Type B pancreatic cell (in vitro differentiated cells): ENCODE results near the gene HPCAL1. TPM values are rescaled to one million over a fixed set of nuclear protein-coding genes. Genes with fewer than 3 reads are reported as not detected.

Experiments used
- DNase-seq: peaks from one replicate; pipeline ENCODE4 v3.0.0; 2021; ENCODE audit warnings: mixed read lengths; ENCODE audit not compliant: unreplicated experiment; ENCODE audit errors: extremely low spot score
- H3K27ac Mint-ChIP-seq: 2 replicates; pipeline ENCODE4 v1.8.0; 2021; ENCODE audit warnings: mild to moderate bottlenecking, mixed read lengths
- H3K27me3 Mint-ChIP-seq: 2 replicates; pipeline ENCODE4 v1.8.0; 2021; ENCODE audit warnings: mixed read lengths
- H3K36me3 Mint-ChIP-seq: 2 replicates; pipeline ENCODE4 v1.8.0; 2021; ENCODE audit warnings: mixed read lengths
- H3K4me1 Mint-ChIP-seq: one replicate; pipeline ENCODE4 v1.8.0; 2021; ENCODE audit warnings: mixed read lengths; ENCODE audit not compliant: unreplicated experiment
- H3K4me3 Mint-ChIP-seq: 2 replicates; pipeline ENCODE4 v1.8.0; 2021; ENCODE audit warnings: mild to moderate bottlenecking, mixed read lengths
- H3K9me3 Mint-ChIP-seq: 2 replicates; pipeline ENCODE4 v1.8.0; 2021; ENCODE audit warnings: mixed read lengths
- total RNA-seq: library from RNA; stranded (reverse); gene quantifications from 2 replicates; pipeline ENCODE4 v1.2.1, GENCODE V29; 2021; ENCODE audit warnings: low replicate concordance
- TF ChIP-seq, protein P1 (sequence below): fragments of 200-600 bp; sonication (generic); conservative IDR thresholded peaks from 2 replicates; pipeline ENCODE4 v1.5.0; 2021; ENCODE audit warnings: antibody characterized with exemption, mild to moderate bottlenecking

The HPCAL1 gene
- total RNA-seq, 1 donor from 2014 or later, result 17.8 TPM

DNA sequence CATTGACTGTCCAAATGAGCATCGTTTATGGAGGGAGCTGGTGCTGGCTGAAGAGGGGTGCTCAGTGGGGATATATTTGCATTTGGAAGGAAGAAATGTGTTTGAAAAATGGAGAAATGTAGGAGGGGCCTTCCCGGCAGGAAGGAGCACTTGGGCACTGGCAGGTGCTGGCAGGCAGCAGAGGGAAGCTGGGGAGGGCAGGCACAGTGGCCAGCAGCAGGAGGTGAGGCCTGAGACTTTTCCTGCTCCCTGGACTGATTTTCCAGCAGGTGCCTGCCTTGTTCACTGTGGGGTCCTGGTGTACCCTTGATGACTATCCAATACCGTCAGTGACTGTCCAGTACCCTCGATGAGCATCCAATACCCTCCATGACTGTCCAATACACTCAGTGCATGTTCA is 20.8 kb upstream of the HPCAL1 start:
- TF ChIP-seq, protein P1, sequence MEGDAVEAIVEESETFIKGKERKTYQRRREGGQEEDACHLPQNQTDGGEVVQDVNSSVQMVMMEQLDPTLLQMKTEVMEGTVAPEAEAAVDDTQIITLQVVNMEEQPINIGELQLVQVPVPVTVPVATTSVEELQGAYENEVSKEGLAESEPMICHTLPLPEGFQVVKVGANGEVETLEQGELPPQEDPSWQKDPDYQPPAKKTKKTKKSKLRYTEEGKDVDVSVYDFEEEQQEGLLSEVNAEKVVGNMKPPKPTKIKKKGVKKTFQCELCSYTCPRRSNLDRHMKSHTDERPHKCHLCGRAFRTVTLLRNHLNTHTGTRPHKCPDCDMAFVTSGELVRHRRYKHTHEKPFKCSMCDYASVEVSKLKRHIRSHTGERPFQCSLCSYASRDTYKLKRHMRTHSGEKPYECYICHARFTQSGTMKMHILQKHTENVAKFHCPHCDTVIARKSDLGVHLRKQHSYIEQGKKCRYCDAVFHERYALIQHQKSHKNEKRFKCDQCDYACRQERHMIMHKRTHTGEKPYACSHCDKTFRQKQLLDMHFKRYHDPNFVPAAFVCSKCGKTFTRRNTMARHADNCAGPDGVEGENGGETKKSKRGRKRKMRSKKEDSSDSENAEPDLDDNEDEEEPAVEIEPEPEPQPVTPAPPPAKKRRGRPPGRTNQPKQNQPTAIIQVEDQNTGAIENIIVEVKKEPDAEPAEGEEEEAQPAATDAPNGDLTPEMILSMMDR, result no peak
- Mint-ChIP-seq H3K27ac (no peak overlapping the region), H3K36me3 (no peaks in the 10 kb centered on the region), H3K27me3 (peaks cover 4% of the 10 kb centered on the region), H3K4me1 (peaks cover 14% of the 10 kb centered on the region), H3K9me3 (no peaks in the 10 kb centered on the region), H3K4me3 (no peak overlapping the region)
- DNase-seq, result no peak

DNA sequence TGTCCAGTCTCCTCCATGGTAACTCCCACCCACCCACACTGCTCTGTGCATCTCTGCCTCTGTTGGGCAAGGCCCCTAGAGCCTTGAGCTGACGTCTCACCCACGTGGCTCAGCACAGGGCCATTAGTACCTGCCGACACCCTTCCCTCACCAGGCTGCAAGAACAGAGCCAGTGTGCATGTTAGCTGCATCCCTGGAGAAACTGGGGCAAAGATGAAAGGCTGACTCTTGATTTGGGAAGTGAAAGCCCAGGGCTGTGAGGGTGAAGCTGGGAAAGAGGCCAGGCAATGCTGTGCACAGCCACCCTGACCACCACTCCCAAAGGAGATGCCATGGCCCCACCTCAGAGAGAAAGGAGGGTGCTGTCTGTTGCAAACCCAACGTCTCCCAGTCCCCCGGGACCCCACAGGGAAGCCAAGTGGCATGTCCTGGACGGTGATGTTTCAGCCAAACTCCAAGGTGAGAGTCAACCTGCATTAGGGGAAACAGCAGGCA is 20.0 kb upstream of the HPCAL1 start:
- Mint-ChIP-seq H3K36me3 (no peaks in the 10 kb centered on the region), H3K9me3 (no peaks in the 10 kb centered on the region), H3K27me3 (peaks cover 4% of the 10 kb centered on the region), H3K4me1 (peaks cover 14% of the 10 kb centered on the region), H3K27ac (no peak overlapping the region), H3K4me3 (no peak overlapping the region)
- TF ChIP-seq, protein P1, result no peak
- DNase-seq, result no peak

DNA sequence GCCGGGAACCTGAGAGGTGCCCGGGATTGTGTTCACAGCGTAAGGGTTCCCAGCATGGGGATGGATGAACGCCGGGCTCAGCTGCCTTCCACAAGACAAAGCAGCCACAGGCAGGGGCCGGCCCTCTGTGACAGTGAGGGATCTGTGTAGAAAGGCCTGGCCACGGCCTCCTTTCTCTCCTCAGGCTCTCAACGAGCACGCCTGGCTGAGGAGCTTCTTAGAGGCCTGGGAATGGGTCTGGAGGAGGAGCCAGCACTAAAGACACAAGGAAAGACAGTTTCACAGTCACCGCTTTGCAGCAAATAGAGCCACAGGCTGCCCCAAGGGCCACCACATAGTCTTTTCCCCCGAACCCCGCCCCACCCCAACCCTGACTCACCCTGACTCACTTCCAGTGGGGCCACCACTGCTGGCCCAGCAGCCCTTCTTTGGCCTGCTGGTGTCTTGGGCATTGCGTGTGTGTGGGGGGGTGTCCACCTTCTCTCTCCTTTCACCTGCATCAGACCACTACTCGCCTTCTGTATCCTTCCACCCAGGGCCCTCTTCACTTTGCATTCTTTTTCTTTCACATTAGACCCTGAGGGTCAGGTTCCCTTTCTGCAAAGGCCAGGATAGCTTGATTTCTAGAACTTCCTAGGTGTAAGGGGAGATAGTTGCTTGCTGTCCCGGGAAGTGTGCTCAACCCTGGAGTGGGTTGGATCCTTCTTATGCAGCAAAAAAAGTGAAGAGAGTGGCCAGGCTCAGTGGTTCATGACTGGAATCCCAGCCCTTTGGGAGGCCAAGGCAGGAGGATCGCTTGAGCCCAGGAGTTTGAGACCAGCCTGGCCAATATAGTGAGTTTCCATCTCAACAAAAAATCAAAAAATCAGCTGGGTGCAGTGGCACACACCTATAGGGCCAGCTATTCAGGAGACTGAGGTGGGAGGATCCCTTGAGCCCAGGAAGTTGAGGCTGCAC is 19.3 kb upstream of the HPCAL1 start:
- no peak overlapping the region for H3K27ac Mint-ChIP-seq
- H3K4me1 Mint-ChIP-seq, result peaks cover 14% of the 10 kb centered on the region
- H3K4me3 Mint-ChIP-seq, result no peak overlapping the region
- no peak for DNase-seq
- H3K9me3 Mint-ChIP-seq, result no peaks in the 10 kb centered on the region
- H3K27me3 Mint-ChIP-seq, result peaks cover 1% of the 10 kb centered on the region
- TF ChIP-seq, protein P1, result no peak
- no peaks in the 10 kb centered on the region for H3K36me3 Mint-ChIP-seq

DNA sequence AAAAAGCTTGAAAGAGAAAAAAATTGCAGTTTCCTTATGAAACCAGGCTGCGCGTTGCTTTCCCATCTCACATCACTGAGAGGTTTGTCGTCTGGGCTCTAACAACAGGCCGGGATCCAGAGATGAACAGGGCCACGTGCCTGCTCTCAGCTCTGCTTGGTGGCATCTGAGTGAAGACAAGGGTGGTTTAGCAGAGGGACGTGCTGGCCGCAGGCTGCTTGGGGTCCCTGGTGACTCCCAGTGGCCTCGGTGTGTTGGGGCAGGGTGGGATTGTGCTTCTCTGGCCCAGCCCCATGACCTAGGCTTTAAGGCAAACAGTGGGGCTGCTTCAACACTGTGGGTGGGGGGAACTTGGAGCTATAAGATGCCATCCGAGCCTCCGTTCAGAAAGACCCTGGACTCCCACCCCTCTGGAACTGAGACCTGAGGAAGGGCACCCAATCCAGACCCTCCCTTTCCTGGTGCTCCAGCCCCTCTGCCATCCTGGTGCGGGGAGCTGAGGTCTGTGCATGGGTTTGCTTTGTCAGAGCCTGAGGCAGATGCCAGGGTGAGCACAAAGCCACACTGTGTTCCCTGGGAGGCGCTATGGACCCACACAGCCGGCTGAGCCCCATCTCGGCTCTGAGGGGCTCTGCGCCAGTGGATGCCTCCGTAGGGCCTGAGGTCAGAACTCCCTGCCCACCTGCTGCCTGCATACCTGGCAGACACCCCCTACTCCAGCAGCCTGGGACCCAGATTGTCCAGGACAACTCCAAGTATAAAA is 18.4 kb upstream of the HPCAL1 start:
- Mint-ChIP-seq H3K4me1 (peaks cover 9% of the 10 kb centered on the region), H3K36me3 (no peaks in the 10 kb centered on the region), H3K9me3 (no peaks in the 10 kb centered on the region), H3K27me3 (no peaks in the 10 kb centered on the region), H3K27ac (no peak overlapping the region), H3K4me3 (no peak overlapping the region)
- no peak for DNase-seq
- TF ChIP-seq, protein P1, result no peak

DNA sequence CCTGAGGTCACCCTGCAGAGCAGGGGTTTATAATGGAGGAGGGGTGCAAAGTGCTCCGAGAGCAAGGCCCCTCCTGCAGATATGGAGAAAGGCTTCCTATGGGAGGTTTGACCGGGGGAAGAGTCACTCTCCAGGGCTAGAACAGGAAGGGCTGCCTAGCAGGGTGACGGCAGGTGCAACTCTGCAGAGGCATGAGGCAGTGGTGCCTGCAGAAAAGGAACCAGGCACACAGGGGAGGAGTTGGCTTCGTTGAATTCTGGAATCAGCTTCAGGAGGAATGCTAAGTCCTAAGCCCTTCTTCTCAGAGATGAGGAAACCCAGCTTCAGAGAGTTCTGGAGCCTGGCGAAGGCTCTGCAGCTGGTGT is 17.5 kb upstream of the HPCAL1 start:
- Mint-ChIP-seq H3K27me3 (no peaks in the 10 kb centered on the region), H3K4me1 (peaks cover 11% of the 10 kb centered on the region), H3K36me3 (no peaks in the 10 kb centered on the region), H3K27ac (no peak overlapping the region), H3K4me3 (no peak overlapping the region), H3K9me3 (no peaks in the 10 kb centered on the region)
- TF ChIP-seq, protein P1, result no peak
- no peak for DNase-seq
